Hepatocyte (in vitro differentiated cells): ENCODE results near the gene TCF7L1.

ENCODE experiments used
- CTCF ChIP-seq: fragments of 200-600 bp; sonication (generic); IDR thresholded peaks from 2 replicates; pipeline ENCODE4 v1.5.1; 2016; ENCODE audit warnings: antibody characterized with exemption, mild to moderate bottlenecking; ENCODE audit not compliant: poor library complexity
- EZH2 ChIP-seq: fragments of 200-600 bp; sonication (generic); IDR thresholded peaks from 2 replicates; pipeline ENCODE4 v1.6.1; 2016; ENCODE audit warnings: antibody characterized with exemption, mild to moderate bottlenecking, borderline replicate concordance
- EZH2phosphoT487 ChIP-seq: fragments of 200-600 bp; sonication (generic); IDR thresholded peaks from one replicate; pipeline ENCODE4 v1.6.1; 2018; ENCODE audit warnings: antibody characterized with exemption, mild to moderate bottlenecking, low read depth, moderate library complexity; ENCODE audit not compliant: unreplicated experiment, severe bottlenecking

GRCh38 chr2:85327160-85327821 lies 194.1 kb downstream of the TCF7L1 start:
- TF ChIP-seq CTCF (no peak), EZH2phosphoT487 (no peak), EZH2 (no peak)
